Hematopoietic multipotent progenitor cell treated with erythropoietin and hydrocortisone succinate and interleukin-3 and kit ligand, for 17 days (in vitro differentiated cells): Measurements from ENCODE around the gene HLF.

ENCODE experiments used
- DNase-seq: peaks from one replicate; pipeline ENCODE4 v3.0.0-alpha.2; 2015; ENCODE audit warnings: low spot score

HLF gene

DNA sequence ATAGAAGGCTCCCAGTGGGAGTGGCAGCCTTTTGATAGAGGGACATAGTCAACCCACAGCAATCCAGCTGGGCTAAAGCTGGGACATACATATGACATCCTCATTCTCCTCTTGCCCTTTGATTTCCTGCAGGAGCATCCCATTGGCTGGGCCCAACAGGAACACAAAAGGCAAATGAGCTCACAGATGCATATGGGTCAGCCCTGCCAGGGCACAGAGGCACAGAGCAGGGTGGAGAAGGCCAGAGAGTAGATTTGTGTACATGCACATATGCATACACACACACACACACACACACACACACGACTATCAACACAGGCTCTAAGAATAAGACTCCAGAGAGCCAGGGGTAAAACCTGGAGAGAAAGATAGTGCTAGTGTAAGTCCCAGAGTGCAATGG, 98.3 kb downstream of the HLF start:
- DNase-seq, result no peak

DNA sequence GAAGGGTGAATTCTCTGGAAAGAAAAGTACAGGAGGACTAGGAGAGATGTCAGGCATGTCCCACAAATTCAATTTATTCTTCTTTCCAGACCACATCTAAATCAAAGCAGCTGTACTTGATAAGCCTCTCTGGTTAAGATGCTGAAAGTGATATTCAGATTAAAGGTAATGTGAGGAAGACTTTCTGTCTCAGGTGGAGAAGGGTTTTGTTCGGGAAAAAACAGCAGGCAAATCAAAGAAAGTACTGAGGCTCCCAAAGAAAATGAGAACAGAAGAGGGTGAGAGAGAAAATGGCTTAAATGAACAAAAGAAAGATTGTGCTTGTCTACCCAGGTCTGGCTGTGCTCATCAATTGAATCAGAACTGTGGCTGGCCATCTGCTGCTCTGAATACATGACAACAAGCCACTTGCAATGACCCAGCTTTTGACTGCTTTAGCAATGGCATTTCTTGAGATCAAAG, 101.3 kb downstream of the HLF start:
- DNase-seq, result no peak

DNA sequence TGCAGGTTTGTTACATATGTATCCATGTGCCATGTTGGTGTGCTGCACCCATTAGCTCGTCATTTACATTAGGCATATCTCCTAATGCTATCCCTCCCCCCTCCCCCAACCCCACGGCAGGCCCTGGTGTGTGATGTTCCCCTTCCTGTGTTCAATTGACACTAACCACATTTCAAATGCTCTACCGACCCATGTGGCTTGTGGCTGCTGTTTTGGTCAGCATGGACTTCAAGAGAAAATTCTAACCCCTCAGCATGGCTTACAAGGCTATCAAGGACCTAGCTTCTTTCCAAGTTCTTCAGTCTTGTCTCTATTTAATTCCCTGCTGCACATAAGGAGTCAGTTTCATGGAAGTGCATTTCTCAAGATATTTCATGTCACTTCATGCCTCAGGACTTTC, 103.9 kb downstream of the HLF start:
- no peak for DNase-seq
